OCI-LY1 (cell line): ENCODE data around the gene FRMPD3.

Experiments
- H2AFZ ChIP-seq: fragments of 200-600 bp; sonication (generic), shearing (Covaris generic); 2 replicates; pipeline ENCODE4 v1.6.0; 2014; ENCODE audit warnings: antibody characterized with exemption, mild to moderate bottlenecking, low read length
- H3F3A ChIP-seq: fragments of 200-600 bp; sonication (generic), shearing (Covaris generic); 2 replicates; pipeline ENCODE4 v1.6.0; 2014; ENCODE audit warnings: mild to moderate bottlenecking, antibody characterized with exemption, low read length, moderate library complexity; ENCODE audit not compliant: insufficient read depth
- H3K27ac ChIP-seq: fragments of 200-600 bp; sonication (generic); 2 replicates; pipeline ENCODE4 v1.5.1; 2014; ENCODE audit warnings: low read length, mixed run types, mild to moderate bottlenecking, low read depth; ENCODE audit not compliant: poor library complexity, severe bottlenecking
- H3K27me3 ChIP-seq: fragments of 200-600 bp; sonication (generic); 2 replicates; pipeline ENCODE4 v1.6.0; 2014; ENCODE audit warnings: antibody characterized with exemption, mild to moderate bottlenecking, low read length, moderate library complexity; ENCODE audit not compliant: insufficient read depth
- H3K36me3 ChIP-seq: fragments of 200-600 bp; sonication (generic); 2 replicates; pipeline ENCODE4 v1.6.1; 2014; ENCODE audit warnings: mild to moderate bottlenecking, antibody characterized with exemption, low read length, moderate library complexity, mixed read lengths; ENCODE audit not compliant: insufficient read depth
- H3K4me1 ChIP-seq: fragments of 200-600 bp; sonication (generic); 2 replicates; pipeline ENCODE4 v1.5.1; 2014; ENCODE audit warnings: mild to moderate bottlenecking, low read length, moderate library complexity; ENCODE audit not compliant: insufficient read depth, severe bottlenecking
- H3K4me2 ChIP-seq: fragments of 200-600 bp; sonication (generic), shearing (Covaris generic); 2 replicates; pipeline ENCODE4 v1.6.1; 2014; ENCODE audit warnings: low read length
- H3K4me3 ChIP-seq: fragments of 200-600 bp; sonication (generic); 2 replicates; pipeline ENCODE4 v1.5.1; 2014; ENCODE audit warnings: low read length, low read depth, mild to moderate bottlenecking, mixed read lengths; ENCODE audit not compliant: poor library complexity, severe bottlenecking
- H3K79me2 ChIP-seq: fragments of 200-600 bp; shearing (Covaris generic); 2 replicates; pipeline ENCODE4 v1.6.1; 2016; ENCODE audit warnings: mixed run types, low read length, mixed read lengths; ENCODE audit not compliant: insufficient read depth
- H3K9ac ChIP-seq: fragments of 200-600 bp; sonication (generic), shearing (Covaris generic); 2 replicates; pipeline ENCODE4 v1.6.1; 2014; ENCODE audit warnings: mild to moderate bottlenecking, low read length, mixed read lengths
- H3K9me2 ChIP-seq: fragments of 200-600 bp; sonication (generic), shearing (Covaris generic); 2 replicates; pipeline ENCODE4 v1.6.1; 2014; ENCODE audit warnings: low read depth, mild to moderate bottlenecking, low read length, mixed read lengths
- H3K9me3 ChIP-seq: fragments of 200-600 bp; shearing (Covaris generic); 2 replicates; pipeline ENCODE4 v1.6.1; 2014; ENCODE audit warnings: low read length, mixed read lengths
- H4K20me1 ChIP-seq: fragments of 200-600 bp; sonication (generic), shearing (Covaris generic); 2 replicates; pipeline ENCODE4 v1.6.0; 2016; ENCODE audit warnings: mild to moderate bottlenecking, low read length; ENCODE audit not compliant: insufficient read depth
- EZH2 ChIP-seq: fragments of 200-600 bp; sonication (generic), shearing (Covaris generic); IDR thresholded peaks from 2 replicates; pipeline ENCODE4 v1.8.0; 2017; ENCODE audit warnings: borderline replicate concordance, mixed run types, mild to moderate bottlenecking, antibody characterized with exemption, low read length, moderate library complexity, mixed read lengths
- TF ChIP-seq, protein P1 (sequence below): fragments of 200-600 bp; sonication (generic), shearing (Covaris generic); IDR thresholded peaks from 2 replicates; pipeline ENCODE4 v1.5.1; 2017; ENCODE audit warnings: mild to moderate bottlenecking, antibody characterized with exemption, low read length, moderate library complexity, mixed read lengths

FRMPD3 gene

DNA sequence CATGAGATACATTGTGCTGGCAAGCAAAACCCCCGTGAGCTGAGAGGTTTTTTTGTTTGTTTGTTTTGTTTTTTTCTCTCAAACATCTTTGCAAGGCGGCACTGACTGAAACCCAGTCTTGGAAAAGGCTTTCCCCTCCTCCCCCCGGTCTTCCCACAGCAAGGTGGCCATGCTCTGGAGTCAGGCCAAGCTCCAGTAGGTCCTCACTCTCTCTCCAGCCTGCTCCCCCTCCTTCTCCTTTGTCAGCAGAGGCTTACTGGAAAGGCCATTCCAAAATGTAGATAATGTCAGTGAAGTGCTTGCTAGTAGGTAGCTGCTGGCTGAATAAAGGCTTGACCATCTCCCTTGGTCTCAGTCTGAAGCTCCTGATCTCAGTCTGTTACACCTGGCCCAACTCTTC lies 32.6 kb downstream of the FRMPD3 start:
- Histone ChIP-seq H3K9me2 (no peaks in the 10 kb centered on the region), H2AFZ (no peak overlapping the region), H3K4me1 (no peaks in the 10 kb centered on the region), H3K4me3 (no peak overlapping the region), H3K36me3 (no peaks in the 10 kb centered on the region), H3K9me3 (no peaks in the 10 kb centered on the region), H3K9ac (no peak overlapping the region), H4K20me1 (no peaks in the 10 kb centered on the region), H3K79me2 (no peaks in the 10 kb centered on the region), H3K27me3 (no peaks in the 10 kb centered on the region), H3K4me2 (no peak overlapping the region), H3F3A (no peaks in the 10 kb centered on the region), H3K27ac (no peak overlapping the region)
- no peak for TF ChIP-seq EZH2
- TF ChIP-seq, protein P1, sequence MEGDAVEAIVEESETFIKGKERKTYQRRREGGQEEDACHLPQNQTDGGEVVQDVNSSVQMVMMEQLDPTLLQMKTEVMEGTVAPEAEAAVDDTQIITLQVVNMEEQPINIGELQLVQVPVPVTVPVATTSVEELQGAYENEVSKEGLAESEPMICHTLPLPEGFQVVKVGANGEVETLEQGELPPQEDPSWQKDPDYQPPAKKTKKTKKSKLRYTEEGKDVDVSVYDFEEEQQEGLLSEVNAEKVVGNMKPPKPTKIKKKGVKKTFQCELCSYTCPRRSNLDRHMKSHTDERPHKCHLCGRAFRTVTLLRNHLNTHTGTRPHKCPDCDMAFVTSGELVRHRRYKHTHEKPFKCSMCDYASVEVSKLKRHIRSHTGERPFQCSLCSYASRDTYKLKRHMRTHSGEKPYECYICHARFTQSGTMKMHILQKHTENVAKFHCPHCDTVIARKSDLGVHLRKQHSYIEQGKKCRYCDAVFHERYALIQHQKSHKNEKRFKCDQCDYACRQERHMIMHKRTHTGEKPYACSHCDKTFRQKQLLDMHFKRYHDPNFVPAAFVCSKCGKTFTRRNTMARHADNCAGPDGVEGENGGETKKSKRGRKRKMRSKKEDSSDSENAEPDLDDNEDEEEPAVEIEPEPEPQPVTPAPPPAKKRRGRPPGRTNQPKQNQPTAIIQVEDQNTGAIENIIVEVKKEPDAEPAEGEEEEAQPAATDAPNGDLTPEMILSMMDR = no peak

DNA sequence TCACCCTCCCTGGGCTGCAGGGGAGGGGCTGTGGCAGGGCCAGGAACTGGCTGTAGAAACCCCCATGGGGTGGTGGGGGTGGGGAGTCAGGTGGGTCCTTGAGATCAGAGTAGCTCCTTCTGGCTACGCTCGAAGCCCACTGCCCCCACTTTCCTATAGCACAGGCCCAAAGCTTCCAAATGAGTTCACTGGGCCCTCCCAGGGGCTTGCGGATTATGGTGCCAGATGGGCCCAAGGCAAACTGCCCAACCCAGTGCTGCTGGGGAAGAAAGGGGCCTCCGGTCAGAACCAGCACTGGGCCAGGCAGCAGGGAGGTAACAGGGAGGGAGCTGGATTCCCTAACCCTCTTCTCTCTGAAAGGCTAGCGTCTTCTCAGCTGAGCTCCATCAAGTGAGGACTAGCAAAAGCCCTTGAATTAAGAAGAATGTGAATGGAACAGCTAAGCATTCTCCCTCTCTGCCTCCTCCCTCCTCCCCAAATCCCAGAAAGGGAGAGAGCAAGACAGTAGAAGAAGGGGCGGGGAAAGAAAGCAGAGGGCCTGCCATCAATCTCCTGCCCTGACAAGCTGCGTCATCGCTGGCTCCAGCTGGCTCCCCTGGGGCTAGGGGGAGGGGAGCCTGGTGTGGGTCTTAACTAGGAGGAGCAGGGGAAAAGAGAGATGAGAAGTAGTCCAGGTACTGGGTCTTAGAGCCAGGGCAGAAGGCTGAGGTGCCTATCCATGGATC lies 34.7 kb downstream of the FRMPD3 start:
- Histone ChIP-seq H3F3A (no peaks in the 10 kb centered on the region), H3K9me2 (no peaks in the 10 kb centered on the region), H3K27me3 (no peaks in the 10 kb centered on the region), H3K4me3 (no peak overlapping the region), H4K20me1 (no peaks in the 10 kb centered on the region), H3K36me3 (no peaks in the 10 kb centered on the region), H3K27ac (no peak overlapping the region), H3K79me2 (no peaks in the 10 kb centered on the region), H2AFZ (no peak overlapping the region), H3K4me2 (no peak overlapping the region), H3K4me1 (no peaks in the 10 kb centered on the region), H3K9me3 (no peaks in the 10 kb centered on the region), H3K9ac (no peak overlapping the region)
- TF ChIP-seq, protein P1 = no peak
- TF ChIP-seq EZH2 = no peak

DNA sequence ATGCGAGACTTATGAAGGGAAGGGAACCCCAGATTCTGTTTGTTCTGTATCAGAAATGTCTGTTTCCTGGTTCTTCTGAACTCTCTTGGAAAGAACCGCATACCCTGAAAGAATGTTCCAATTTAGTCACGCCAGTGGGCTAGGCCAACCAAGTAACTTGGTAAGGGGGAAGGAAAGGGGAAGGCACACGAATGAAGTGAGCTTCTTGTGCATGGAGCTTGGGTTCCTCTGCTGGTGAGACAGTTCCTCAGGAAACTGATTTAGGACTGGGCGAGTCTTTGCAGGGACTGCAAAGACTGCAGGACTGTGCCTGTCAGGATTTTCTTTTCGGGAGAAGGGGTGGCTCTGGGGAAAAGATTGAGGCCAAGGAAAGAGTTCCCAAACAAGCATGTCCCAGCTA lies 35.6 kb downstream of the FRMPD3 start:
- Histone ChIP-seq H3F3A (no peaks in the 10 kb centered on the region), H3K4me2 (no peak overlapping the region), H4K20me1 (no peaks in the 10 kb centered on the region), H3K4me1 (no peaks in the 10 kb centered on the region), H2AFZ (no peak overlapping the region), H3K27me3 (no peaks in the 10 kb centered on the region), H3K36me3 (no peaks in the 10 kb centered on the region), H3K27ac (no peak overlapping the region), H3K79me2 (no peaks in the 10 kb centered on the region), H3K9ac (no peak overlapping the region), H3K4me3 (no peak overlapping the region), H3K9me2 (no peaks in the 10 kb centered on the region), H3K9me3 (no peaks in the 10 kb centered on the region)
- TF ChIP-seq, protein P1 = no peak
- TF ChIP-seq EZH2 = no peak
